Measurements from ENCODE around the gene THEM4. TPM values are rescaled to one million over a fixed set of nuclear protein-coding genes. Genes with fewer than 3 reads are reported as not detected.

THEM4 gene
- total and polyA plus RNA-seq, 12 donors = 20.2 to 36.4 (median 26.8) TPM

GRCh38 chr1:151859891-151860293 lies 49.4 kb downstream of the THEM4 start:
- Histone ChIP-seq H3K27me3 (no peaks in the 10 kb centered on the region), H3K4me1 (replicated peaks in 1 of 2) (no peaks in the 10 kb centered on the region), H3K27ac (no peak overlapping the region), H3K9me3 (replicated peaks in 1 of 3) (no peaks in the 10 kb centered on the region), H3K4me3 (no peak overlapping the region), H3K36me3 (replicated peaks in 1 of 2) (no peaks in the 10 kb centered on the region)
- DNase-seq = no peak
- TF ChIP-seq CTCF (IDR thresholded peaks at IDR 0.05) (no peak), POLR2A (IDR thresholded peaks at IDR 0.05) (no peak)
- WGBS, 4 donors = 79 to 95% (median 87%) methylated on average over 3 to 6 of the region's 6 CpGs
- intact Hi-C loops (cut with DNase I) = no loop called here

GRCh38 chr1:151858886-151859665 lies 50.2 kb downstream of the THEM4 start:
- no peaks in the 10 kb centered on the region for H3K9me3 ChIP-seq (replicated peaks in 1 of 3)
- H3K27me3 ChIP-seq = no peaks in the 10 kb centered on the region
- H3K4me3 ChIP-seq = no peak overlapping the region
- intact Hi-C loops (cut with DNase I) = no loop called here
- TF ChIP-seq POLR2A (IDR thresholded peaks at IDR 0.05) (no peak), CTCF (IDR thresholded peaks at IDR 0.05) (no peak)
- H3K36me3 ChIP-seq (replicated peaks in 1 of 2) = no peaks in the 10 kb centered on the region
- no peak overlapping the region for H3K27ac ChIP-seq
- no peak for DNase-seq
- H3K4me1 ChIP-seq (replicated peaks in 1 of 2) = no peaks in the 10 kb centered on the region
- WGBS, 4 donors = 87 to 93% (median 90%) methylated on average over 3 to 6 of the region's 6 CpGs

- intact Hi-C loops (cut with DNase I) = no loop called here
Observed at GRCh38 chr1:151858030-151858746, 51.1 kb downstream of the THEM4 start.

More at GRCh38 chr1:151858030-151858746, 51.1 kb downstream of the THEM4 start:
- no peaks in the 10 kb centered on the region for H3K36me3 ChIP-seq (replicated peaks in 1 of 2)
- WGBS, 4 donors = 72 to 75% (median 74%) methylated on average over 3 of the region's 3 CpGs
- DNase-seq = no peak
- H3K4me1 ChIP-seq (replicated peaks in 1 of 2) = no peaks in the 10 kb centered on the region
- no peaks in the 10 kb centered on the region for H3K27me3 ChIP-seq
- no peak overlapping the region for H3K4me3 ChIP-seq
- no peak overlapping the region for H3K27ac ChIP-seq
- no peaks in the 10 kb centered on the region for H3K9me3 ChIP-seq (replicated peaks in 1 of 3)
- no peak for TF ChIP-seq POLR2A (IDR thresholded peaks at IDR 0.05)
- TF ChIP-seq CTCF (IDR thresholded peaks at IDR 0.05) = no peak
